Amygdala (tissue), 56 donors: ENCODE measurements around the gene KRTAP9-6.

Experiments used
- DNase-seq, 56 donors: peaks; one replicate each; lab custom pipeline; 2025; lab: John Stamatoyannopoulos, UW

KRTAP9-6 gene

GRCh38 chr17:41315204-41315794 lies 50.1 kb downstream of the KRTAP9-6 start, which contains the start of gene KRTAP17-1:
Gene KRTAP17-1, minus strand, starts transcription at chr17:41315710. Its CDS starts 60 bp downstream, at chr17:41315650.
- DNase-seq: no peak
